H1 (cell line): ENCODE measurements around the gene KRTAP19-2.

Source experiments
- CHD2 ChIP-seq: IDR thresholded peaks from 2 replicates; pipeline ENCODE4 v1.6.1; 2012; ENCODE audit warnings: low read length, improper control_type of control experiment
- EZH2 ChIP-seq: fragments of 200-600 bp; sonication (generic); IDR thresholded peaks from 2 replicates; pipeline ENCODE4 v1.7.1; 2012; ENCODE audit warnings: low read depth, mild to moderate bottlenecking, moderate library complexity, low read length, inconsistent platforms; ENCODE audit not compliant: severe bottlenecking
- JUND ChIP-seq: IDR thresholded peaks from 2 replicates; pipeline ENCODE4 v1.6.1; 2011; ENCODE audit warnings: mild to moderate bottlenecking, improper control_type of control experiment, low read length
- POLR2A ChIP-seq, 2 experiments: IDR thresholded peaks; 1 replicate in 1 of 2; 2 replicates in 1 of 2; pipeline ENCODE4 v1.6.1; 2011; ENCODE audit warnings: low read depth in 2 of 2, low read length in 2 of 2, mild to moderate bottlenecking in 2 of 2; ENCODE audit errors: control extremely low read depth in 1 of 2
- RAD21 ChIP-seq, 2 experiments: IDR thresholded peaks in 1 of 2; conservative IDR thresholded peaks in 1 of 2; 2 replicates each; pipeline ENCODE4 v1.6.1; 2011; ENCODE audit warnings: low read depth in 2 of 2, low read length in 2 of 2, improper control_type of control experiment in 1 of 2, inconsistent platforms in 1 of 2, mild to moderate bottlenecking in 1 of 2, moderate library complexity in 1 of 2
- TF ChIP-seq, protein P1 (sequence below), 3 experiments: IDR thresholded peaks; 1 replicate in 2 of 3; 2 replicates in 1 of 3; pipeline versions ENCODE4 v1.5.1 to v1.6.1; 2011; ENCODE audit warnings: low read length in 3 of 3, mild to moderate bottlenecking in 3 of 3, inconsistent platforms in 2 of 3, low read depth in 1 of 3, moderate library complexity in 1 of 3; ENCODE audit not compliant: insufficient read depth in 1 of 3; ENCODE audit errors: control extremely low read depth in 1 of 3

DNA sequence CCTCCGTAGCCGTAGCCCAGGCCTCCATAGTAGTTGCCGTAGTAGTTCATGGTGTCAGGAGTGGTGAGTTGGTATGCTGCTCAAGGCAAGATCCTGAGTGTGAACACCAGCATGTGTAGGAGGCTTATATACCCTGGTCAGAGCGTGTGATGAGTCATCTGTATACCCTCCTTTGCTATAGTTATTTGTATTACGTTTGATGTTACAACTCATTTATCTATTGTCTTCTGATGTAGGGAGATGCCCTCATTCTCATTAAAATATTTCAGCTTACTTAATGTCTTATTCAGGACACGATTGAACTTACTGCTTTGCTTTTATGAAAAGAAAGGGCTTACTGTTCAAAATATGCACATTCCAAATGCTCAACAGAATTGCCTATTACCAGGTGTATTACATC, 14.8 kb upstream of the KRTAP19-2 start, which contains the start of gene KRTAP19-5:
- TF ChIP-seq RAD21 (IDR thresholded peaks at IDR 0.05 in 1 of 2, conservative IDR thresholded peaks at IDR 0.05 in 1 of 2; ENCODE audit: low read depth in 2 of 2, low read length in 2 of 2) = no peak
- TF ChIP-seq JUND = no peak
- TF ChIP-seq, protein P1, sequence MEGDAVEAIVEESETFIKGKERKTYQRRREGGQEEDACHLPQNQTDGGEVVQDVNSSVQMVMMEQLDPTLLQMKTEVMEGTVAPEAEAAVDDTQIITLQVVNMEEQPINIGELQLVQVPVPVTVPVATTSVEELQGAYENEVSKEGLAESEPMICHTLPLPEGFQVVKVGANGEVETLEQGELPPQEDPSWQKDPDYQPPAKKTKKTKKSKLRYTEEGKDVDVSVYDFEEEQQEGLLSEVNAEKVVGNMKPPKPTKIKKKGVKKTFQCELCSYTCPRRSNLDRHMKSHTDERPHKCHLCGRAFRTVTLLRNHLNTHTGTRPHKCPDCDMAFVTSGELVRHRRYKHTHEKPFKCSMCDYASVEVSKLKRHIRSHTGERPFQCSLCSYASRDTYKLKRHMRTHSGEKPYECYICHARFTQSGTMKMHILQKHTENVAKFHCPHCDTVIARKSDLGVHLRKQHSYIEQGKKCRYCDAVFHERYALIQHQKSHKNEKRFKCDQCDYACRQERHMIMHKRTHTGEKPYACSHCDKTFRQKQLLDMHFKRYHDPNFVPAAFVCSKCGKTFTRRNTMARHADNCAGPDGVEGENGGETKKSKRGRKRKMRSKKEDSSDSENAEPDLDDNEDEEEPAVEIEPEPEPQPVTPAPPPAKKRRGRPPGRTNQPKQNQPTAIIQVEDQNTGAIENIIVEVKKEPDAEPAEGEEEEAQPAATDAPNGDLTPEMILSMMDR (IDR thresholded peaks at IDR 0.05; ENCODE audit: control extremely low read depth in 1 of 3, insufficient read depth in 1 of 3, low read depth in 1 of 3, low read length in 3 of 3) = no peak
- TF ChIP-seq CHD2 = no peak
- no peak for TF ChIP-seq POLR2A (IDR thresholded peaks at IDR 0.05; ENCODE audit: control extremely low read depth in 1 of 2, low read depth in 2 of 2, low read length in 2 of 2)
- no peak for TF ChIP-seq EZH2
